Measurements from ENCODE around the gene WBP2NL.
A peak's percentile ranks its signal among the peaks of the same experiment; 100 is the strongest.

WBP2NL gene

DNA sequence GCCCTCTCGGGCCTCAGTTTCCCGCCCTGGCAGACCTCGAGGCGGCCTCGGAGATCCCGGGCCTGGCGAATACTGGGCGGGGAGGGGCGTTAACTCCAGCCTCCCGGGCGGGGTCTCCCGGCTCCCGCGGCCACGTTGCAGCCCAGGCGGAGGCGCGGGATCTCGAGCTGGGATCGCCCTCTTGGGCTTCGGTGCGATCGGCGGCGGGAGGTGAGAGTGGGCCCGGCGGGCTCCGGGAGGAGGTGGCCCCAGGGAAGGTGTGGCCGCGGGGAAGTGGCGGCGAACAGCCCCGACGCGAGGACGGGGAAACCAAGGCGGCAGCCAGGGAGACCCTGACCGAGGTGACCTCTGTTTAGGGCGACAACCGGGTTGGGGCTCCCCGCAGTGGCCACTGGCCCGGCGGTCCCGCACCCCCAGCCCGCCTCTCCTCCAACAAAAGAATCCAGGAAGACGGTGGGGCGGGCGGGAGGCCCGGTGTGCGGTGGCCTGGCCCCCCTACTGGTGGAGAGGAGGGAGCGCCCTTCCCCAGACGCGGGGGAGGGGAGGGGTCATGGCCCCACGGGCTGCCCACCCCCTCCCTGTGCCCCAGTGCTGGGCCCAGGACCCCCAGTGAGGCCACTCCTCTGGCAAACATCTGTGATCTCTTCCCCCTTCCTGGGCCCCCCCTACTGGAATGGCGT, 75.7 kb downstream of the WBP2NL start, which contains the start of gene PHETA2:
Gene PHETA2 (plus strand): TSS at position 117 of the 680 bp plus-strand sequence. CDS start 3,046 bp downstream, outside the sequence.
- DNase-seq: peak; percentile 61 to 62

DNA sequence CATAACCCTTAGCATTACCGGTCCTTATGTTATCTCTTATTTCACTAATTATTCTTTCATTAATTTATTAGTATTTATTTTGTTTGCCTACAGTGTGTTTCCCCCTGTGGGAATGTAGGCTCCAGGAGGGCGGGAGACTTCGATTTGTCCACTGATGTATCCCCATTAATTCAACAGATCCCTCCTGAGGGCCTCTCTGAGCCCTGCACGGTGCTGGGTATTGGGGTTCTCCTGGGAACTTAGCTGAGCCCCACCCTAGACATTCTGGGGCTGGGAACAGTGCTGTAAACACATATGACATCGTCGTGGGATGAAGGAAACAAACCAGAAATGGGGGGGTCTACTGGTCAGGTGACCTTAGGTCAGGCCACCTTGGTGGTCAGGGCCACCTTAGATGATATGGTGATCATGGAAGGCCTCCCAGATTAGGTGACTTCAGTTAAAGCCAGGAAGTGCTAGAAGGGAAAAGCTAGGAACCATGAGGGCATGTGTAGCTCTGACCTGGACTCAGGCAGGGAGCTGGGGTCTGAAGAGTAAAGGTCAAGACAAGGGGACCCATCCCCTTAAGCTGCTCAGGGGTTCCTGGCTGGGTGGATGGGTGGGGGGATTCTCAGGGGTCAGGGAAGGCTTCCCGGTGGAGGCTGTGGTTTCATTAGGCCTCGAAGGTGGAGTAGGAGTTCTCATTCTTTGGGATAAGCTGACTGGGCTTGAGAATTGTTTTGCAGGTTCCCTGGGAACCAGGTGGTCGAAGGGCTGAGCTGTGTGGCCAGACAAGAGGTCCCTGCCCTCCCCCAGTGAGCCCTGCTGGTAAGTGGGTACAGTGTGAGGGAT, 76.5 kb downstream of the WBP2NL start:
- DNase-seq: no peak

DNA sequence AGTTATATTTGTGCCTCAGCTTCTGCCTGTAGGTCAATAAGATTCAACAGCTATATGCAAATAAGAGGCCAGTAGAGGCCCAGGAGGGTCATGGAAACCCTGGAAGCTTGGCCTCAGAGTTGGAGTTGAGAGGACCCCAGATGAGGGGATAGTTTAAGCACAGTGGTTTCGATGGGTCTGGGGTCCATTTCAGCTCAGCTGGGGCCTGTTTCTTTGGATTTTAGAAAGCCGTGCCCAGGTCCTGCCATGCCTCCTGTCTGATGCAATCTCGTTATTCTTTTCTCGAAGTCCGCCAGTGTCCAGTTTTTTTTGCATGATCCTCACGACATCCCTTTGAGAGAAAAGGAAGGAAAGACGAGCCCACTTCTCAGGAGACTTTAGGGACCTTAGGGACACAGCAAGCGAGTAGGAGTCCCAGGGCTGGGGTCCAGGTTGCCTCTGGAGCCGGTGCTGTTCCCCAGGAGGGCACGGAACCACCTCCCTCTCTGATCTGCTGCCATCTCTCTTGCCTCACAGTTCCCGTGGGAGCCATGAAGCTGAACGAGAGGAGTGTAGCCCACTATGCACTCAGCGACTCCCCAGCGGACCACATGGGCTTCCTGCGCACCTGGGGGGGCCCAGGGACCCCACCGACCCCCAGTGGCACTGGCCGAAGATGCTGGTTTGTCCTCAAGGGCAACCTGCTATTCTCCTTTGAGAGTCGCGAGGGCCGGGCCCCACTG, 78.3 kb downstream of the WBP2NL start:
- no peak for DNase-seq

DNA sequence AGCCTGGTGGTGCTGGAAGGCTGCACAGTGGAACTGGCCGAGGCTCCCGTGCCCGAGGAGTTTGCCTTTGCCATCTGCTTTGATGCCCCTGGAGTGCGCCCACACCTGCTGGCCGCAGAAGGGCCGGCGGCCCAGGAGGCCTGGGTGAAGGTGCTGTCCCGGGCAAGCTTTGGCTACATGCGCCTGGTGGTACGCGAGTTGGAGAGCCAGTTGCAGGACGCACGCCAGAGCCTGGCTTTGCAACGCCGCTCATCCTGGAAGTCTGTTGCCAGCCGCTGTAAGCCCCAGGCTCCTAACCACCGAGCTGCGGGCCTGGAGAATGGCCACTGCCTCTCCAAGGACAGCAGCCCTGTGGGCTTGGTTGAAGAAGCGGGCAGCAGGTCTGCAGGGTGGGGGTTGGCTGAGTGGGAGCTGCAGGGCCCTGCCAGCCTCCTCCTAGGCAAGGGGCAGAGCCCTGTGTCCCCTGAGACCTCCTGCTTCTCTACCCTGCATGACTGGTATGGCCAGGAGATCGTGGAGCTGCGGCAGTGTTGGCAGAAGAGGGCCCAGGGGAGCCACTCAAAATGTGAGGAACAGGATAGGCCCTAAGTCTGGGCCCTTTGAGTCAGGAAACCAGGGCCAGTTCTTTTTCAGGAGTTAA, 79.0 kb downstream of the WBP2NL start:
- no peak for DNase-seq

Measured in CD4-positive, alpha-beta T cell treated with Interferon alpha-2 for 1 hour (primary cell).